SH-SY5Y (cell line): Measurements from ENCODE around the gene CD82.

Experiments used
- GATA2 ChIP-seq: IDR thresholded peaks from 2 replicates; pipeline ENCODE4 v1.6.1; 2011; ENCODE audit warnings: mild to moderate bottlenecking, low read depth, low read length
- GATA3 ChIP-seq: IDR thresholded peaks from 2 replicates; pipeline ENCODE4 v1.6.1; 2011; ENCODE audit warnings: low read depth, mild to moderate bottlenecking, low read length, moderate library complexity

DNA sequence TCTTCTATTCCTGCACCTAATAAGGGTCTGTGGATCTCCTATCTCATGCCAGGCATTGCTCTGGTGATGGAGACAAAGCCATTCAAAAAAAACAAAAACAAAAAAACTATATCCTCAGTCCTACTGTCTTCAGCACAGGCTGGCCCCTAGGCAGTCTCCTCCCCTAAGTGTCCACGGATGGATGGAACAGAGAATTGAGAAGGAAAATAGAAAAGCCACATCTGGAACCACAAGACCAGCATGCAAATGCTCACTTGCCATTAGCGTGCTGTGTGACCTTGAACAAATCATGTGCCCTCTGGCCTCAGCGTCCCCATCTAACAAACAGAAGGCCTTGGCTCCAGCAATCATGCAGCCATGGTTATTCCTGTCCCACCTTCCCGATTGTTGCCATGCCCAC is 32.7 kb upstream of the CD82 start:
- no peak for TF ChIP-seq GATA2
- TF ChIP-seq GATA3, result no peak
